Keratinocyte (primary cell): Measurements from ENCODE around the gene PAPSS2.

ENCODE experiments used
- CTCF ChIP-seq, 3 experiments: IDR thresholded peaks in 1 of 3; conservative IDR thresholded peaks in 1 of 3; optimal IDR thresholded peaks in 1 of 3; 2 replicates in 2 of 3; 3 replicates in 1 of 3; pipeline versions ENCODE3 to v1.5.1; 2011; ENCODE audit warnings: low read length in 3 of 3, mild to moderate bottlenecking in 3 of 3, moderate library complexity in 2 of 3, control low read depth in 1 of 3, inconsistent platforms in 1 of 3; ENCODE audit not compliant: insufficient read depth in 2 of 3; ENCODE audit errors: extremely low read depth in 1 of 3
- EZH2 ChIP-seq: IDR thresholded peaks from one replicate; pipeline ENCODE4 v1.6.1; 2012; ENCODE audit warnings: inconsistent platforms, mild to moderate bottlenecking, low read length, moderate library complexity

- TF ChIP-seq CTCF (optimal IDR thresholded peaks at IDR 0.05 in 1 of 3, IDR thresholded peaks at IDR 0.05 in 1 of 3, conservative IDR thresholded peaks at IDR 0.05 in 1 of 3; ENCODE audit: extremely low read depth in 1 of 3, insufficient read depth in 2 of 3, low read length in 3 of 3) (no peak), EZH2 (no peak)
Observed at GRCh38 chr10:87677595-87677994, 17.9 kb downstream of the PAPSS2 start.
